Astrocyte (in vitro differentiated cells and primary cell): ENCODE measurements around the gene VAV1. TPM values are rescaled to one million over a fixed set of nuclear protein-coding genes. Genes with fewer than 3 reads are reported as not detected.

ENCODE experiments used
- DNase-seq: peaks from one replicate; pipeline ENCODE4 v3.0.0-alpha.2; 2010; ENCODE audit warnings: low read depth
- FAIRE-seq: peaks from 2 replicates; lab custom pipeline; 2011; peaks lifted over from hg19 to GRCh38; lab: Jason Lieb, UNC
- H2AFZ ChIP-seq: 2 replicates; pipeline ENCODE4 v1.6.0; 2012; ENCODE audit warnings: low read depth, low read length, inconsistent platforms
- H3K27ac ChIP-seq: 2 replicates; pipeline ENCODE4 v1.5.1; 2011; ENCODE audit warnings: low read depth, low read length, inconsistent platforms
- H3K27me3 ChIP-seq: 2 replicates; pipeline ENCODE4 v1.6.0; 2011; ENCODE audit warnings: low read length, inconsistent platforms; ENCODE audit not compliant: insufficient read depth
- H3K36me3 ChIP-seq: 2 replicates; pipeline ENCODE4 v1.5.1; 2011; ENCODE audit warnings: low read length, inconsistent platforms; ENCODE audit not compliant: insufficient read depth
- H3K4me1 ChIP-seq: 2 replicates; pipeline ENCODE4 v1.5.1; 2011; ENCODE audit warnings: low read length, inconsistent platforms; ENCODE audit not compliant: insufficient read depth
- H3K4me2 ChIP-seq: 2 replicates; pipeline ENCODE4 v1.6.0; 2012; ENCODE audit warnings: low read length, inconsistent platforms
- H3K4me3 ChIP-seq: 2 replicates; pipeline ENCODE4 v1.5.1; 2011; ENCODE audit warnings: low read depth, mild to moderate bottlenecking, low read length, inconsistent platforms; ENCODE audit not compliant: insufficient read depth
- H3K79me2 ChIP-seq: 2 replicates; pipeline ENCODE4 v1.6.0; 2012; ENCODE audit warnings: mild to moderate bottlenecking, low read length, inconsistent platforms; ENCODE audit not compliant: insufficient read depth
- H3K9ac ChIP-seq: 2 replicates; pipeline ENCODE4 v1.6.0; 2012; ENCODE audit warnings: mild to moderate bottlenecking, low read length, inconsistent platforms
- H3K9me3 ChIP-seq: 2 replicates; pipeline ENCODE4 v1.5.1; 2012; ENCODE audit warnings: low read depth, mild to moderate bottlenecking, low read length, inconsistent platforms; ENCODE audit not compliant: insufficient read depth
- H4K20me1 ChIP-seq: 2 replicates; pipeline ENCODE4 v1.6.0; 2012; ENCODE audit warnings: low read length, inconsistent platforms; ENCODE audit not compliant: insufficient read depth
- H3K27ac Mint-ChIP-seq: one replicate; pipeline ENCODE4 v1.8.0; 2021; ENCODE audit warnings: mild to moderate bottlenecking, mixed read lengths; ENCODE audit not compliant: unreplicated experiment
- H3K27me3 Mint-ChIP-seq: one replicate; pipeline ENCODE4 v1.8.0; 2021; ENCODE audit warnings: low read depth, mixed read lengths; ENCODE audit not compliant: unreplicated experiment
- H3K36me3 Mint-ChIP-seq: one replicate; pipeline ENCODE4 v1.8.0; 2021; ENCODE audit warnings: low read depth, mixed read lengths; ENCODE audit not compliant: unreplicated experiment
- H3K4me1 Mint-ChIP-seq: one replicate; pipeline ENCODE4 v1.8.0; 2021; ENCODE audit warnings: low read depth, mixed read lengths; ENCODE audit not compliant: unreplicated experiment
- H3K4me3 Mint-ChIP-seq: one replicate; pipeline ENCODE4 v1.8.0; 2021; ENCODE audit warnings: mild to moderate bottlenecking, moderate library complexity, mixed read lengths; ENCODE audit not compliant: unreplicated experiment
- H3K9me3 Mint-ChIP-seq: one replicate; pipeline ENCODE4 v1.8.0; 2021; ENCODE audit warnings: mild to moderate bottlenecking, mixed read lengths; ENCODE audit not compliant: unreplicated experiment
- CTCF ChIP-seq: IDR thresholded peaks from 2 replicates; pipeline ENCODE4 v1.5.1; 2011; ENCODE audit warnings: low read depth, mild to moderate bottlenecking, inconsistent platforms, low read length, moderate library complexity; ENCODE audit not compliant: insufficient read depth
- EZH2 ChIP-seq: IDR thresholded peaks from 2 replicates; pipeline ENCODE4 v1.6.1; 2012; ENCODE audit warnings: mild to moderate bottlenecking, low read length, inconsistent platforms; ENCODE audit not compliant: insufficient read depth
- total RNA-seq: library from RNA; stranded (reverse); gene quantifications from 2 replicates; pipeline ENCODE4 v1.2.1, GENCODE V29; 2021

VAV1 gene
- total RNA-seq, 1 donor from 2014 or later, result not detected

- H3K27me3 Mint-ChIP-seq, result no peaks in the 10 kb centered on the region
- Histone ChIP-seq H3K36me3 (peaks cover 5% of the 10 kb centered on the region), H3K27me3 (no peaks in the 10 kb centered on the region), H2AFZ (peak overlapping the region; percentile 70), H4K20me1 (peaks cover 3% of the 10 kb centered on the region), H3K79me2 (peaks cover 39% of the 10 kb centered on the region), H3K27ac (peak overlapping the region; percentile 50), H3K9ac (peak overlapping the region; percentile 54), H3K4me2 (peak overlapping the region; percentile 84), H3K4me1 (peaks cover 29% of the 10 kb centered on the region), H3K9me3 (no peaks in the 10 kb centered on the region), H3K4me3 (peak overlapping the region; percentile 29)
- H3K4me1 Mint-ChIP-seq, result peaks cover 20% of the 10 kb centered on the region
- DNase-seq, result peak; percentile 10
- H3K27ac Mint-ChIP-seq, result peak overlapping the region; percentile 91
- H3K9me3 Mint-ChIP-seq, result no peaks in the 10 kb centered on the region
- TF ChIP-seq CTCF, result no peak
- no peak for TF ChIP-seq EZH2
- FAIRE-seq, result no peak
- peaks cover 3% of the 10 kb centered on the region for H3K36me3 Mint-ChIP-seq
- H3K4me3 Mint-ChIP-seq, result peak overlapping the region; percentile 99
These were observed 33.6 kb upstream of the VAV1 start for GRCh38 chr19:6738787-6739389.

GRCh38 chr19:6739390-6739882 is 33.1 kb upstream of the VAV1 start, which contains the start of gene TRIP10:
TRIP10 (plus strand) TSS chr19:6739680; CDS start chr19:6739762, 82 bp downstream.
- DNase-seq (peak; percentile 15), FAIRE-seq (no peak)
- peak within 1 kb of the TSS; percentile 78 for H3K4me3 ChIP-seq
- peaks cover 8% of the 10 kb centered on the region for H3K36me3 Mint-ChIP-seq
- TF ChIP-seq CTCF (no peak), EZH2 (no peak)
- H3K79me2 ChIP-seq, result peaks cover 39% of the 10 kb centered on the region
- H3K4me1 ChIP-seq, result peaks cover 35% of the 10 kb centered on the region
- no peaks in the 10 kb centered on the region for H3K9me3 Mint-ChIP-seq
- peak within 1 kb of the TSS; percentile 95 for H3K4me2 ChIP-seq
- no peaks in the 10 kb centered on the region for H3K27me3 ChIP-seq
- H3K27ac Mint-ChIP-seq, result peak within 1 kb of the TSS; percentile 91
- no peaks in the 10 kb centered on the region for H3K27me3 Mint-ChIP-seq
- H3K9me3 ChIP-seq, result no peaks in the 10 kb centered on the region
- H3K27ac ChIP-seq, result peak within 1 kb of the TSS; percentile 50
- H3K9ac ChIP-seq, result peak within 1 kb of the TSS; percentile 83
- H3K4me3 Mint-ChIP-seq, result peak within 1 kb of the TSS; percentile 99
- peak within 1 kb of the TSS; percentile 70 for H2AFZ ChIP-seq
- H4K20me1 ChIP-seq, result peaks cover 8% of the 10 kb centered on the region
- peaks cover 26% of the 10 kb centered on the region for H3K4me1 Mint-ChIP-seq
- peaks cover 5% of the 10 kb centered on the region for H3K36me3 ChIP-seq
